Uterine smooth muscle cell (primary cell): ENCODE results near the gene KRTAP9-2. TPM values are rescaled to one million over a fixed set of nuclear protein-coding genes. Genes with fewer than 3 reads are reported as not detected.

Experiments used
- total RNA-seq: library from RNA; depleted of rRNA; stranded (reverse); fragments of >200 nt; gene quantifications from 2 replicates; pipeline ENCODE4 v1.2.3, GENCODE V29; 2014

KRTAP9-2 gene, protein sequence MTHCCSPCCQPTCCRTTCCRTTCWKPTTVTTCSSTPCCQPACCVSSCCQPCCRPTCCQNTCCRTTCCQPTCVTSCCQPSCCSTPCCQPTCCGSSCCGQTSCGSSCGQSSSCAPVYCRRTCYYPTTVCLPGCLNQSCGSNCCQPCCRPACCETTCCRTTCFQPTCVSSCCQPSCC
- not detected in 2 replicates for total RNA-seq

DNA sequence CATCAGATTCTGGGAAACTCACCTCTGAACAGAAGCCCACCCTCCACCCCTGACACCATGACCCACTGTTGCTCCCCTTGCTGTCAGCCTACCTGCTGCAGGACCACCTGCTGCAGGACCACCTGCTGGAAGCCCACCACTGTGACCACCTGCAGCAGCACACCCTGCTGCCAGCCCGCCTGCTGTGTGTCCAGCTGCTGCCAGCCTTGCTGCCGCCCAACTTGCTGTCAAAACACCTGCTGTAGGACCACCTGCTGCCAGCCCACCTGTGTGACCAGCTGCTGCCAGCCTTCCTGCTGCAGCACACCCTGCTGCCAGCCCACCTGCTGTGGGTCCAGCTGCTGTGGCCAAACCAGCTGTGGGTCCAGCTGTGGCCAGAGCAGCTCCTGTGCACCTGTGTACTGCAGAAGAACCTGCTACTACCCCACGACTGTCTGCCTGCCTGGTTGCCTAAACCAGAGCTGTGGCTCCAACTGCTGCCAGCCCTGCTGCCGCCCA, at the start of gene KRTAP9-2:
Gene KRTAP9-2, plus strand, starts transcription at position 51 of the 498 bp plus-strand sequence. Its CDS starts 7 bp downstream, at position 58.

DNA sequence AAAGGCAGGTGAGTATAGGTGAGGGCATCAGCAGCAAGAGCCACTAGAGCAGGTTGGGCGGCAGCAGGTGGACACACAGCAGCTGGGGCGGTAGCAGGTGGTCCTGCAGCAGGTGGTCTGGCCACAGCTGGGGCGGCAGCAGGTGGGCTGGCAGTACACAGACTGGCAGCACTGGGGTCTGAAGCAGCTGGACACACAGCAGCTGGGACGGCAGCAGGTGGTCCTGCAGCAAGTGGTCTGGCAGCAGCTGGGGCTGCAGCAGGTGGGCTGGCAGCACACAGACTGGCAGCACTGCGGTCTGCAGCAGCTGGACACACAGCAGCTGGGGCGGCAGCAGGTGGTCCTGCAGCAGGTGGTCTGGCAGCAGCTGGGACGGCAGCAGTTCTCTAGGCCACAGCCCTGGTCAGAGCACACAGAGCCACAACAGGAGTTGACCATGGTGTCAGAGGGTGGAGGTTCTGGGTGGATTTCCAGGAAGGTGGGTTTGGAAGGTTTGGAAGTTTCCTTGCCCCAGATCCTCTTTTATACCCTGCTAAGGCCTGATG, 48.6 kb upstream of the KRTAP9-2 start, which contains the start of gene KRTAP4-2:
Gene KRTAP4-2, minus strand, starts transcription at position 495 of the 545 bp plus-strand sequence. Its CDS starts 57 bp downstream, at position 438.

DNA sequence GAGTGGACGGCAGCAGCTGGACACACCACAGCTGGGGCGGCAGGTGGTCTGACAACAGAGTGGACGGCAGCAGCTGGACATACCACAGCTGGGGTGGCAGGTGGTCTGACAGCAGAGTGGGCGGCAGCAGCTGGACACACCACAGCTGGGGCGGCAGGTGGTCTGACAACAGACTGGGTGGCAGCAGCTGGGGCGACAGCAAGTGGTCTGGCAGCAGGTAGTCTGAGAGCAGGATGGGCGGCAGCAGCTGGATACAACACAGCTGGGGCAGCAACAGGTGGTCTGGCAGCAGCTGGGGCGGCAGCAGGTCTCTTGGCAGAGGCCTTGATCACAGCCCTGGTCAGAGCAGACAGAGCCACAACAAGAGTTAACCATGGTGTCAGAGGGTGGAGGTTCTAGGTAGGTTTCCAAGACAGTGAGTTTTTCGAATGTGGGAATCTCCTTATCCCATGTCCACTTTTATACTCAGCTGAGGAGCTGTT, 41.9 kb upstream of the KRTAP9-2 start, which contains the start of gene KRTAP4-1:
Gene KRTAP4-1, minus strand, starts transcription at position 432 of the 482 bp plus-strand sequence. Its CDS starts 57 bp downstream, at position 375.

DNA sequence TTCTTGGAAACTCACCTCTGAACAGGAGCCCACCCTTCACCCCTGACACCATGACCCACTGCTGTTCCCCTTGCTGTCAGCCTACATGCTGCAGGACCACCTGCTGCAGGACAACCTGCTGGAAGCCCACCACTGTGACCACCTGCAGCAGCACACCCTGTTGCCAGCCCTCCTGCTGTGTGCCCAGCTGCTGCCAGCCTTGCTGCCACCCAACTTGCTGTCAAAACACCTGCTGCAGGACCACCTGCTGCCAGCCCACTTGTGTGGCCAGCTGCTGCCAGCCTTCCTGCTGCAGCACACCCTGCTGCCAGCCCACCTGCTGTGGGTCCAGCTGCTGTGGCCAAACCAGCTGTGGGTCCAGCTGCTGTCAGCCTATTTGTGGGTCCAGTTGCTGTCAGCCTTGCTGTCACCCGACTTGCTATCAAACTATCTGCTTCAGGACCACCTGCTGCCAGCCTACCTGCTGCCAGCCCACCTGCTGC, 36.6 kb upstream of the KRTAP9-2 start, which contains the start of gene KRTAP9-1:
Gene KRTAP9-1, plus strand, starts transcription at position 51 of the 482 bp plus-strand sequence. Its CDS starts 0 bp downstream, at position 51.

DNA sequence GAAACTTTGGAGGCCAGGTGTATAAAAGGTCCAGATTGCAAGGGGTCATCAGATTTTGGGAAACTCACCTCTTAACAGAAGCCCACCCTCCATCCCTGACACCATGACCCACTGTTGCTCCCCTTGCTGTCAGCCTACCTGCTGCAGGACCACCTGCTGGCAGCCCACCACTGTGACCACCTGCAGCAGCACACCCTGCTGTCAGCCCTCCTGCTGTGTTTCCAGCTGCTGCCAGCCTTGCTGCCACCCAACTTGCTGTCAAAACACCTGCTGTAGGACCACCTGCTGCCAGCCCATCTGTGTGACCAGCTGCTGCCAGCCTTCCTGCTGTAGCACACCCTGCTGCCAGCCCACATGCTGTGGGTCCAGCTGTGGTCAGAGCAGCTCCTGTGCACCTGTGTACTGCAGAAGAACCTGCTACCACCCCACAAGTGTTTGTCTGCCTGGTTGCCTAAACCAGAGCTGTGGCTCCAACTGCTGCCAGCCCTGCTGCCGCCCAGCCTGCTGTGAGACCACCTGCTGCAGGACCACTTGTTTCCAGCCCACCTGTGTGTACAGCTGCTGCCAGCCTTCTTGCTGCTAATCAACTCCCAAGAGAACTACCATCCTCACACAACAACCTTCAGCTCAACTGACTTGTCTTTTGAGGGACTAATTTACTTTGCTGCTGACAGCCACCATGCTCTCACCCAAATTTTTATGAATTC, 6.1 kb downstream of the KRTAP9-2 start, which contains the start of gene KRTAP9-3:
Gene KRTAP9-3, plus strand, starts transcription at position 51 of the 707 bp plus-strand sequence. Its CDS starts 53 bp downstream, at position 104.

DNA sequence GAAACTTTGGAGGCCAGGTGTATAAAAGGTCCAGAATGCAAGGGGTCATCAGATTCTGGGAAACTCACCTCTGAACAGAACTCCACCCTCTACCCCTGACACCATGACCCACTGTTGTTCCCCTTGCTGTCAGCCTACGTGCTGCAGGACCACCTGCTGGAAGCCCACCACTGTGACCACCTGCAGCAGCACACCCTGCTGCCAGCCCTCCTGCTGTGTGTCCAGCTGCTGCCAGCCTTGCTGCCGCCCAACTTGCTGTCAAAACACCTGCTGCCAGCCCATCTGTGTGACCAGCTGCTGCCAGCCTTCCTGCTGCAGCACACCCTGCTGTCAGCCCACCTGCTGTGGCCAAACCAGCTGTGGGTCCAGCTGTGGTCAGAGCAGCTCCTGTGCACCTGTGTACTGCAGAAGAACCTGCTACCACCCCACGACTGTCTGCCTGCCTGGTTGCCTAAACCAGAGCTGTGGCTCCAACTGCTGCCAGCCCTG, 11.5 kb downstream of the KRTAP9-2 start, which contains the start of gene KRTAP9-8:
Gene KRTAP9-8, plus strand, starts transcription at position 51 of the 489 bp plus-strand sequence. Its CDS starts 53 bp downstream, at position 104.

DNA sequence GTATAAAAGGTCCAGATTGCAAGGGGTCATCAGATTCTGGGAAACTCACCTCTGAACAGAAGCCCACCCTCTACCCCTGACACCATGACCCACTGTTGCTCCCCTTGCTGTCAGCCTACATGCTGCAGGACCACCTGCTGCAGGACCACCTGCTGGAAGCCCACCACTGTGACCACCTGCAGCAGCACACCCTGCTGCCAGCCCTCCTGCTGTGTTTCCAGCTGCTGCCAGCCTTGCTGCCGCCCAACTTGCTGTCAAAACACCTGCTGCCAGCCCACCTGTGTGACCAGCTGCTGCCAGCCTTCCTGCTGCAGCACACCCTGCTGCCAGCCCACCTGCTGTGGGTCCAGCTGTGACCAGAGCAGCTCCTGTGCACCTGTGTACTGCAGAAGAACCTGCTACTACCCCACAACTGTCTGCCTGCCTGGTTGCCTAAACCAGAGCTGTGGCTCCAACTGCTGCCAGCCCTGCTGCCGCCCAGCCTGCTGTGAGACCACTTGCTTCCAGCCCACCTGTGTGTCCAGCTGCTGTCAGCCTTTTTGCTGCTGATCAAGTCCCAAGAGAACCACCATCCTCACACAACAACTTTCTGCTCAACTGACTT, 23.3 kb downstream of the KRTAP9-2 start, which contains the start of gene KRTAP9-4:
Gene KRTAP9-4, plus strand, starts transcription at position 51 of the 604 bp plus-strand sequence. Its CDS starts 34 bp downstream, at position 85.

DNA sequence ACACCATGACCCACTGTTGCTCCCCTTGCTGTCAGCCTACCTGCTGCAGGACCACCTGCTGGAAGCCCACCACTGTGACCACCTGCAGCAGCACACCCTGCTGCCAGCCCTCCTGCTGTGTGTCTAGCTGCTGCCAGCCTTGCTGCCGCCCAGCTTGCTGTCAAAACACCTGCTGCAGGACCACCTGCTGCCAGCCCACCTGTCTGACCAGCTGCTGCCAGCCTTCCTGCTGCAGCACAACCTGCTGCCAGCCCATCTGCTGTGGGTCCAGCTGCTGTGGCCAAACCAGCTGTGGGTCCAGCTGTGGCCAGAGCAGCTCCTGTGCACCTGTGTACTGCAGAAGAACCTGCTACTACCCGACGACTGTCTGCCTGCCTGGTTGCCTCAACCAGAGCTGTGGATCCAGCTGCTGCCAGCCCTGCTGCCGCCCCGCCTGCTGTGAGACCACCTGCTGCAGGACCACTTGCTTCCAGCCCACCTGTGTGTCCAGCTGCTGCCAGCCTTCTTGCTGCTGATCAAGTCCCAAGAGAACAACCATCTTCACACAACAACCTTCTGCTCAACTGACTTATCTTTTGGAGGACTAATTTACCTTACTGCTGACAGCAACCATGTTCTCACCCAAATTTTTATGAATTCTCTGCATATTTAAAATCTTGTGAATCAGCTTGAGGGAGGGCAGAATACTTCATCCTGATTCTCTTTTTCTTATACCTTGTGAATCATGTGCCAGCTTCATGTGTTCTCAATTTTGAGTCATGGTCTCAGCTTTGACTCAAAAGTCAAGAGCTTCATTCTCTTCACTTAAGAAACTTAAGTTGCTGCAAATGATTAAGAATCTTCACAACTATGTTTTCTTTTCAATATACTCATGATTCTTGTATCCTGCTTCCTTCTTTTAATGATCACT, 29.2 kb downstream of the KRTAP9-2 start, which contains the start of gene KRTAP9-9:
Gene KRTAP9-9, plus strand, starts transcription at position 4 of the 910 bp plus-strand sequence.

DNA sequence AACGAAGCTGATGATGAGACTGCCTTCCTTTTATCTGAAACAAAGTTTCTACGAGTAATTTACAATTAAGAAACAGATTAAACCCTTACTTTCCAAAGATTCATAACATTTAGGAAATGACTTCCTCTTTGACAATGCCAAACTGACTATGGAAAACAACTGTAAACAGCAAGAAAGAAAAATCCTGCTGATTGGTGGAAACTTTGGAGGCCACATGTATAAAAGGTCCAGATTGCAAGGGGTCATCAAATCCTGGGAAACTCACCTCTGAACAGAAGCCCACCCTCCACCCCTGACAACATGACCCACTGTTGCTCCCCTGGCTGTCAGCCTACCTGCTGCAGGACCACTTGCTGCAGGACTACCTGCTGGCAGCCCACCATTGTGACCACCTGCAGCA, 38.6 kb downstream of the KRTAP9-2 start, which contains the start of gene KRTAP9-6:
Gene KRTAP9-6, plus strand, starts transcription at position 301 of the 400 bp plus-strand sequence. Its CDS starts 0 bp downstream, at position 301.

DNA sequence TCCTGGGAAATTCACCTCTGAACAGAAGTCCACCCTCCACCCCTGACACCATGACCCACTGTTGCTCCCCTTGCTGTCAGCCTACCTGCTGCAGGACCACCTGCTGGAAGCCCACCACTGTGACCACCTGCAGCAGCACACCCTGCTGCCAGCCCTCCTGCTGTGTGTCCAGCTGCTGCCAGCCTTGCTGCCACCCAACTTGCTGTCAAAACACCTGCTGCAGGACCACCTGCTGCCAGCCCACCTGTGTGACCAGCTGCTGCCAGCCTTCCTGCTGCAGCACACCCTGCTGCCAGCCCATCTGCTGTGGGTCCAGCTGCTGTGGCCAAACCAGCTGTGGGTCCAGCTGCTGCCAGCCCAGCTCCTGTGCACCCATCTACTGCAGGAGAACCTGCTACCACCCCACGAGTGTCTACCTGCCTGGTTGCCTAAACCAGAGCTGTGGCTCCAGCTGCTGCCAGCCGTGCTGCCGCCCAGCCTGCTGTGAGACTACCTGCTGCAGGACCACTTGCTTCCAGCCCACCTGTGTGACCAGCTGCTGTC, 49.3 kb downstream of the KRTAP9-2 start, which contains the start of gene KRTAP9-7:
Gene KRTAP9-7, plus strand, starts transcription at position 51 of the 543 bp plus-strand sequence. Its CDS starts 0 bp downstream, at position 51.

Other genes starting within 250 kb of the KRTAP9-2 start
- not detected in 2 replicates for gene KRT40, start 242.3 kb upstream of the KRTAP9-2 start, total RNA-seq
- not detected in 2 replicates for gene KRTAP3-3, start 232.5 kb upstream of the KRTAP9-2 start, total RNA-seq
- not detected in 2 replicates for gene KRTAP3-2, start 226.7 kb upstream of the KRTAP9-2 start, total RNA-seq
- gene KRTAP3-1, start 217.5 kb upstream of the KRTAP9-2 start, total RNA-seq, result not detected in 2 replicates
- gene KRTAP1-5, start 199.4 kb upstream of the KRTAP9-2 start, total RNA-seq, result 32.6 and 54.1 TPM in 2 replicates
- not detected in 2 replicates for gene KRTAP1-4, start 196.5 kb upstream of the KRTAP9-2 start, total RNA-seq
- gene KRTAP1-3, start 191.8 kb upstream of the KRTAP9-2 start, total RNA-seq, result not detected in 2 replicates
- gene KRTAP1-1, start 185.2 kb upstream of the KRTAP9-2 start, total RNA-seq, result 0.55 and 0.87 TPM in 2 replicates
- not detected in 2 replicates for gene KRTAP2-1, start 179.3 kb upstream of the KRTAP9-2 start, total RNA-seq
- gene KRTAP2-2, start 171.4 kb upstream of the KRTAP9-2 start, total RNA-seq, result not detected in 2 replicates
- 0.12 and 1.00 TPM in 2 replicates for gene KRTAP2-3, start 166.5 kb upstream of the KRTAP9-2 start, total RNA-seq
- gene KRTAP2-4, start 160.8 kb upstream of the KRTAP9-2 start, total RNA-seq, result not detected in 2 replicates
- not detected in 2 replicates for gene KRTAP4-7, start 142.5 kb upstream of the KRTAP9-2 start, total RNA-seq
- not detected in 2 replicates for gene KRTAP4-8, start 128.5 kb upstream of the KRTAP9-2 start, total RNA-seq
- not detected in 2 replicates for gene KRTAP4-16, start 124.4 kb upstream of the KRTAP9-2 start, total RNA-seq
- gene KRTAP4-9, start 121.3 kb upstream of the KRTAP9-2 start, total RNA-seq, result 0.12 TPM in 1 of 2 replicates, not detected in the other
- gene KRTAP4-11, start 108.3 kb upstream of the KRTAP9-2 start, total RNA-seq, result not detected in 2 replicates
- not detected in 2 replicates for gene KRTAP4-12, start 102.5 kb upstream of the KRTAP9-2 start, total RNA-seq
- not detected in 2 replicates for gene KRTAP4-6, start 86.1 kb upstream of the KRTAP9-2 start, total RNA-seq
- gene KRTAP4-5, start 76.8 kb upstream of the KRTAP9-2 start, total RNA-seq, result not detected in 2 replicates
- gene KRTAP4-4, start 65.9 kb upstream of the KRTAP9-2 start, total RNA-seq, result not detected in 2 replicates
- not detected in 2 replicates for gene KRTAP4-3, start 58.4 kb upstream of the KRTAP9-2 start, total RNA-seq
- gene KRTAP4-2, start 48.4 kb upstream of the KRTAP9-2 start, total RNA-seq, result not detected in 2 replicates
- 0.11 TPM in 1 of 2 replicates, not detected in the other for gene KRTAP4-1, start 41.7 kb upstream of the KRTAP9-2 start, total RNA-seq
- not detected in 2 replicates for gene KRTAP9-1, start 36.8 kb upstream of the KRTAP9-2 start, total RNA-seq
- gene KRTAP9-3, start 5.8 kb downstream of the KRTAP9-2 start, total RNA-seq, result not detected in 2 replicates
- gene KRTAP9-8, start 11.4 kb downstream of the KRTAP9-2 start, total RNA-seq, result not detected in 2 replicates
- not detected in 2 replicates for gene KRTAP9-4, start 23.0 kb downstream of the KRTAP9-2 start, total RNA-seq
- not detected in 2 replicates for gene KRTAP9-9, start 28.7 kb downstream of the KRTAP9-2 start, total RNA-seq
- not detected in 2 replicates for gene KRTAP9-6, start 38.7 kb downstream of the KRTAP9-2 start, total RNA-seq
- not detected in 2 replicates for gene KRTAP9-7, start 49.0 kb downstream of the KRTAP9-2 start, total RNA-seq
- gene KRTAP29-1, start 76.2 kb downstream of the KRTAP9-2 start, total RNA-seq, result not detected in 2 replicates
- gene KRTAP16-1, start 82.7 kb downstream of the KRTAP9-2 start, total RNA-seq, result not detected in 2 replicates
- 0.12 and 0.33 TPM in 2 replicates for gene KRTAP17-1, start 89.1 kb downstream of the KRTAP9-2 start, total RNA-seq
- not detected in 2 replicates for gene KRT33A, start 124.2 kb downstream of the KRTAP9-2 start, total RNA-seq
- gene KRT33B, start 143.2 kb downstream of the KRTAP9-2 start, total RNA-seq, result 1.1 and 2.7 TPM in 2 replicates
- gene KRT34, start 155.7 kb downstream of the KRTAP9-2 start, total RNA-seq, result 133 and 203 TPM in 2 replicates
- not detected in 2 replicates for gene KRT31, start 171.0 kb downstream of the KRTAP9-2 start, total RNA-seq
- gene KRT37, start 197.9 kb downstream of the KRTAP9-2 start, total RNA-seq, result not detected in 2 replicates
- gene KRT38, start 214.3 kb downstream of the KRTAP9-2 start, total RNA-seq, result under 0.01 and 0.11 TPM in 2 replicates
- not detected in 2 replicates for gene KRT32, start 240.7 kb downstream of the KRTAP9-2 start, total RNA-seq